ENCODE measurements around the gene TNF.

DNA sequence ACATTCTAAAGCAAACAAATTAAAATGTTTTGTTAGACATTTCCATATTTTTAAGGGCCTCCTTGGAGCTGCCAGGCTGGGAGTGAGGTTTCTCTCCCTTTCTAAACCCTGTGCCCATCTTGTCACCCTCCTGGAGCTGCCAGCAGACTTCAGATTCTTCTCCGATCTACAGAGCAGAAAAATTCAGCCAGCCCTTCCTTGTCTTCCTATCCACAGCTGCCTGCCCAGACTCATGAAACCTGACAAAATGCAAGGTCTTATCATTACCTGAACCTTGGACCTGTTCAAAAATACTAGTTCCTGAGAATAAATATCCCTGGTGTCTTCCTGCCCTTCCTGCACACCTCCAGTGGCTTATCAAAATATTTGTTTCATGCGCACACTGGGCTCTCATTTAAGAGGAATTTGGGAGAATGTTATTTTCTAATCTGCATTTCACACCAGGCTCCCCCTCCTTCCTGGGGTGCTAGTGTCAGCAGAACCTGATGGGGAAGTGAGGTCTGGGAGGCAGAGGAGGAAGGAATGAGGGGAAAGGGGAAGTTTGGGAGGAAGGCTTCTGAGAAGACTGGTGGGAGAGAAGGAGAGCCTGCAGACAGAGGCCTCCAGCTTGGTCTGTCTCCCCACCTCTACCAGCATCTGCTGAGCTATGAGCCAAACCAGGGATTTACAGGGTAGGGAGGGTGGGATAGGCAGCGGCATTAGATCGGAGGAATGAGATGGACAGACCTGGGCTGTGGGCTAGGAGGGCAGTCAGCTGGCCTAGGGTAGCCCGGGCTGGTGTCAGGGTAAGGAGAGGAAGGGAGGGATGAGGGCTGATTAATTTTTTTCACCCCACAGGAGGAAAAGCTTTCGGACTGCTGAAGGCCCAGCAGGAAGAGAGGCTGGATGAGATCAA lies 39.6 kb downstream of the TNF start, which contains the start of gene AIF1:
- TF ChIP-seq, protein P1, sequence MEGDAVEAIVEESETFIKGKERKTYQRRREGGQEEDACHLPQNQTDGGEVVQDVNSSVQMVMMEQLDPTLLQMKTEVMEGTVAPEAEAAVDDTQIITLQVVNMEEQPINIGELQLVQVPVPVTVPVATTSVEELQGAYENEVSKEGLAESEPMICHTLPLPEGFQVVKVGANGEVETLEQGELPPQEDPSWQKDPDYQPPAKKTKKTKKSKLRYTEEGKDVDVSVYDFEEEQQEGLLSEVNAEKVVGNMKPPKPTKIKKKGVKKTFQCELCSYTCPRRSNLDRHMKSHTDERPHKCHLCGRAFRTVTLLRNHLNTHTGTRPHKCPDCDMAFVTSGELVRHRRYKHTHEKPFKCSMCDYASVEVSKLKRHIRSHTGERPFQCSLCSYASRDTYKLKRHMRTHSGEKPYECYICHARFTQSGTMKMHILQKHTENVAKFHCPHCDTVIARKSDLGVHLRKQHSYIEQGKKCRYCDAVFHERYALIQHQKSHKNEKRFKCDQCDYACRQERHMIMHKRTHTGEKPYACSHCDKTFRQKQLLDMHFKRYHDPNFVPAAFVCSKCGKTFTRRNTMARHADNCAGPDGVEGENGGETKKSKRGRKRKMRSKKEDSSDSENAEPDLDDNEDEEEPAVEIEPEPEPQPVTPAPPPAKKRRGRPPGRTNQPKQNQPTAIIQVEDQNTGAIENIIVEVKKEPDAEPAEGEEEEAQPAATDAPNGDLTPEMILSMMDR (conservative IDR thresholded peaks at IDR 0.05 in 1 of 2, IDR thresholded peaks at IDR 0.05 in 1 of 2; ENCODE audit: low read depth in 1 of 2, low read length in 2 of 2) = no peak
- no peak for TF ChIP-seq EZH2 (IDR thresholded peaks at IDR 0.05; ENCODE audit: low read length, missing control alignments)

All from fibroblast of lung (primary cell).